Measurements from ENCODE around the gene GINS3. TPM values are rescaled to one million over a fixed set of nuclear protein-coding genes. Genes with fewer than 3 reads are reported as not detected.

GINS3 gene
- total RNA-seq, 2 donors from 2014 or later = 2.6 to 3.6 TPM

GRCh38 chr16:58377932-58378331, 14.3 kb upstream of the GINS3 start:
- H3K27me3 ChIP-seq = no peaks in the 10 kb centered on the region
- H3K4me1 ChIP-seq = no peaks in the 10 kb centered on the region
- H3K4me3 ChIP-seq = no peak overlapping the region
- no peak for DNase-seq
- 51 to 54% methylated on average over 4 of the region's 4 CpGs for WGBS, 2 donors
- intact Hi-C loops (cut with DNase I) = no loop called here
- no peak for TF ChIP-seq CTCF (IDR thresholded peaks at IDR 0.05)
- TF ChIP-seq POLR2A (IDR thresholded peaks at IDR 0.05) = no peak
- no peak for ATAC-seq
- no peak overlapping the region for H3K27ac ChIP-seq
- no peaks in the 10 kb centered on the region for H3K9me3 ChIP-seq
- no peaks in the 10 kb centered on the region for H3K36me3 ChIP-seq (replicated peaks in 1 of 2; ENCODE audit: insufficient read depth in 1 of 2, low read depth in 2 of 2)

GRCh38 chr16:58378401-58378800, 13.9 kb upstream of the GINS3 start:
- Histone ChIP-seq H3K36me3 (replicated peaks in 1 of 2; ENCODE audit: insufficient read depth in 1 of 2, low read depth in 2 of 2) (no peaks in the 10 kb centered on the region), H3K27ac (no peak overlapping the region), H3K4me1 (no peaks in the 10 kb centered on the region), H3K27me3 (no peaks in the 10 kb centered on the region), H3K9me3 (no peaks in the 10 kb centered on the region), H3K4me3 (no peak overlapping the region)
- no peak for TF ChIP-seq POLR2A (IDR thresholded peaks at IDR 0.05)
- TF ChIP-seq CTCF (IDR thresholded peaks at IDR 0.05) = no peak
- ATAC-seq (no peak), DNase-seq (no peak)
- intact Hi-C loops (cut with DNase I) = no loop called here

- Histone ChIP-seq H3K27ac (no peak overlapping the region), H3K36me3 (replicated peaks in 1 of 2; ENCODE audit: insufficient read depth in 1 of 2, low read depth in 2 of 2) (no peaks in the 10 kb centered on the region), H3K9me3 (no peaks in the 10 kb centered on the region), H3K4me3 (no peak overlapping the region), H3K4me1 (no peaks in the 10 kb centered on the region), H3K27me3 (no peaks in the 10 kb centered on the region)
- no peak for TF ChIP-seq CTCF (IDR thresholded peaks at IDR 0.05)
- TF ChIP-seq POLR2A (IDR thresholded peaks at IDR 0.05) = no peak
- no peak for DNase-seq
- intact Hi-C loops (cut with DNase I) = no loop called here
- WGBS, 2 donors = 77 to 83% methylated on average over 4 of the region's 4 CpGs
- no peak for ATAC-seq
Observed at GRCh38 chr16:58379736-58380135, 12.5 kb upstream of the GINS3 start.

- Histone ChIP-seq H3K27ac (no peak overlapping the region), H3K36me3 (replicated peaks in 1 of 2; ENCODE audit: insufficient read depth in 1 of 2, low read depth in 2 of 2) (no peaks in the 10 kb centered on the region), H3K27me3 (no peaks in the 10 kb centered on the region), H3K9me3 (no peaks in the 10 kb centered on the region), H3K4me3 (no peak overlapping the region), H3K4me1 (no peaks in the 10 kb centered on the region)
- no peak for ATAC-seq
- 81 to 88% methylated on average over 1 of the region's 1 CpG for WGBS, 2 donors
- intact Hi-C loops (cut with DNase I) = no loop called here
- TF ChIP-seq CTCF (IDR thresholded peaks at IDR 0.05) (no peak), POLR2A (IDR thresholded peaks at IDR 0.05) (no peak)
- no peak for DNase-seq
Observed at GRCh38 chr16:58381661-58382060, 10.6 kb upstream of the GINS3 start.

- no peaks in the 10 kb centered on the region for H3K9me3 ChIP-seq
- ATAC-seq (peak; percentile 40), DNase-seq (no peak)
- intact Hi-C loops (cut with DNase I) = no loop called here
- H3K4me3 ChIP-seq = no peak overlapping the region
- no peak overlapping the region for H3K27ac ChIP-seq
- TF ChIP-seq POLR2A (IDR thresholded peaks at IDR 0.05) = no peak
- TF ChIP-seq CTCF (IDR thresholded peaks at IDR 0.05) = no peak
- no peaks in the 10 kb centered on the region for H3K4me1 ChIP-seq
- no peaks in the 10 kb centered on the region for H3K36me3 ChIP-seq (replicated peaks in 1 of 2; ENCODE audit: insufficient read depth in 1 of 2, low read depth in 2 of 2)
- H3K27me3 ChIP-seq = no peaks in the 10 kb centered on the region
- 21 to 36% methylated on average over 5 of the region's 5 CpGs for WGBS, 2 donors
Observed at GRCh38 chr16:58384437-58385055, 7.7 kb upstream of the GINS3 start.
